ENCODE measurements around the gene NPY1R. TPM values are rescaled to one million over a fixed set of nuclear protein-coding genes. Genes with fewer than 3 reads are reported as not detected.

Gene NPY1R
- total RNA-seq, 1 donor from 2014 or later: not detected

- intact Hi-C loops (cut with micrococcal nuclease): no loop called here
Observed at GRCh38 chr4:163280703-163281519, 51.5 kb downstream of the NPY1R start.

- intact Hi-C loops (cut with micrococcal nuclease): no loop called here
Observed at GRCh38 chr4:163279713-163280112, 52.7 kb downstream of the NPY1R start.

- intact Hi-C loops (cut with micrococcal nuclease): no loop called here
Observed at GRCh38 chr4:163274861-163275260, 57.5 kb downstream of the NPY1R start.

Other genes starting within 250 kb of the NPY1R start
- 15.2 and 18.7 TPM in 2 replicates for gene NAF1, start 165.7 kb downstream of the NPY1R start, total RNA-seq
- not detected in 2 replicates for gene NPY5R, start 11.3 kb upstream of the NPY1R start, total RNA-seq
- gene TKTL2, start 141.2 kb upstream of the NPY1R start, total RNA-seq: not detected in 2 replicates
- gene TMA16, start 162.1 kb upstream of the NPY1R start, total RNA-seq: 44.4 and 49.9 TPM in 2 replicates

All from T-helper 2 cell treated with Interferon-gamma antibody and Interleukin-4, amounts not matched to agents 100 ng/mL and 5 ng/mL, for 36 hours (primary cell).